K562 (cell line): ENCODE results near the gene YJEFN3. TPM values are rescaled to one million over a fixed set of nuclear protein-coding genes. Genes with fewer than 3 reads are reported as not detected.

Source experiments
- ASH1L ChIP-seq: fragments of 450-650 bp; IDR thresholded peaks from 2 replicates; pipeline ENCODE4 v1.6.1; 2018; ENCODE audit warnings: borderline replicate concordance, mild to moderate bottlenecking, low read depth; ENCODE audit not compliant: partially characterized antibody
- C11orf30 ChIP-seq: fragments of 450-650 bp; IDR thresholded peaks from 2 replicates; pipeline ENCODE4 v1.6.1; 2016; ENCODE audit warnings: low read depth, mild to moderate bottlenecking
- CBX3 ChIP-seq, 2 experiments: IDR thresholded peaks; 1 replicate in 1 of 2; 2 replicates in 1 of 2; pipeline ENCODE4 v1.6.1; 2012; ENCODE audit warnings: inconsistent platforms in 2 of 2, low read length in 2 of 2, borderline replicate concordance in 1 of 2, control low read depth in 1 of 2
- CHD1 ChIP-seq: fragments of 200-600 bp; sonication (generic); IDR thresholded peaks from one replicate; pipeline ENCODE4 v1.6.1; 2012; ENCODE audit warnings: mild to moderate bottlenecking, moderate library complexity, low read length, inconsistent platforms
- FOXK2 ChIP-seq, 2 experiments: fragments of 450-650 bp; IDR thresholded peaks in 1 of 2; conservative IDR thresholded peaks in 1 of 2; 2 replicates each; pipeline ENCODE4 v1.6.1; 2016; ENCODE audit warnings: low read depth in 2 of 2, mild to moderate bottlenecking in 1 of 2
- FOXP1 ChIP-seq: sonication (generic); formaldehyde crosslinking; IDR thresholded peaks from 2 replicates; pipeline ENCODE4 v1.8.0; 2022; ENCODE audit warnings: mild to moderate bottlenecking, missing genetic modification reagents
- GTF2F1 ChIP-seq: IDR thresholded peaks from 2 replicates; pipeline ENCODE4 v1.6.1; 2011; ENCODE audit warnings: low read depth, low read length, improper control_type of control experiment
- HBP1 ChIP-seq: fragments of 450-650 bp; formaldehyde crosslinking; IDR thresholded peaks from 2 replicates; pipeline ENCODE4 v1.4.0; 2022; ENCODE audit warnings: missing genetic modification characterization
- HCFC1 ChIP-seq: IDR thresholded peaks from 2 replicates; pipeline ENCODE4 v1.6.1; 2012; ENCODE audit warnings: low read depth, low read length, improper control_type of control experiment
- HIVEP1 ChIP-seq: fragments of 250-450 bp; sonication (Bioruptor Pico); IDR thresholded peaks from 2 replicates; pipeline ENCODE4 v1.4.0; 2020; ENCODE audit warnings: mild to moderate bottlenecking
- NFIC ChIP-seq: fragments of 450-650 bp; IDR thresholded peaks from 2 replicates; pipeline ENCODE4 v1.6.1; 2017; ENCODE audit warnings: mild to moderate bottlenecking, inconsistent platforms
- RAD51 ChIP-seq: fragments of 450-650 bp; IDR thresholded peaks from 2 replicates; pipeline ENCODE4 v1.7.1; 2016; ENCODE audit warnings: low read depth, mild to moderate bottlenecking, borderline replicate concordance
- RFX1 ChIP-seq: fragments of 450-650 bp; IDR thresholded peaks from 2 replicates; pipeline ENCODE4 v1.6.1; 2016; ENCODE audit warnings: mild to moderate bottlenecking, moderate library complexity
- SMARCA4 ChIP-seq: fragments of 450-650 bp; IDR thresholded peaks from 2 replicates; pipeline ENCODE4 v1.6.1; 2016
- SMARCC2 ChIP-seq: fragments of 450-650 bp; IDR thresholded peaks from 2 replicates; pipeline ENCODE4 v1.6.1; 2017; ENCODE audit warnings: antibody characterized with exemption, moderate library complexity, mild to moderate bottlenecking, low read depth
- SRF ChIP-seq, 2 experiments: fragments of 250-450, 450-650 bp in 1 of 2; sonication (Bioruptor Pico) in 1 of 2; sonication (generic) in 1 of 2; formaldehyde crosslinking; IDR thresholded peaks; 2 replicates each; pipeline versions ENCODE4 v1.5.0 to v1.5.1; 2020 to 2022; ENCODE audit warnings: mild to moderate bottlenecking in 1 of 2, missing genetic modification reagents in 1 of 2
- TAF7 ChIP-seq: fragments of 450-650 bp; IDR thresholded peaks from 2 replicates; pipeline ENCODE4 v1.6.1; 2016; ENCODE audit warnings: missing genetic modification characterization, missing compliant biosample characterization
- ZC3H4 ChIP-seq: sonication (generic); formaldehyde crosslinking; IDR thresholded peaks from 2 replicates; pipeline ENCODE4 v1.9.0; 2021; ENCODE audit warnings: missing genetic modification reagents, borderline replicate concordance
- ZNF354B ChIP-seq: fragments of 250-450 bp; sonication (Bioruptor Pico); IDR thresholded peaks from 2 replicates; pipeline ENCODE4 v1.4.0; 2020
- ZNF436 ChIP-seq: fragments of 250-450, 450-650 bp; sonication (Bioruptor Pico); formaldehyde crosslinking; IDR thresholded peaks from 2 replicates; pipeline ENCODE4 v1.7.0; 2020; ENCODE audit warnings: mild to moderate bottlenecking
- polyA plus RNA-seq, 8 experiments: library from polyadenylated mRNA; depleted of rRNA in 4 of 8; stranded (reverse) in 5 of 8; unstranded in 3 of 8; fragments of >200 nt; fragmentation: Nextera tagmentation in 2 of 8; fragmentation: Illumina TruSeq in 1 of 8; extraction: Ambion mirVana in 2 of 8; extraction: Trizol in 1 of 8; gene quantifications; 2 replicates each; pipeline versions ENCODE4 v1.2.1 to v1.2.3, GENCODE V29; 2011 to 2014; ENCODE audit warnings: inconsistent platforms in 1 of 8, missing spikeins in 1 of 8
- total RNA-seq, 7 experiments: library from RNA; depleted of rRNA in 6 of 7; stranded (reverse); fragments of >200 nt in 6 of 7; fragmentation: Illumina TruSeq in 2 of 7; extraction: Trizol in 2 of 7; gene quantifications; 2 replicates each; pipeline versions ENCODE4 v1.2.1 to v1.2.3, GENCODE V29; 2011 to 2021; ENCODE audit warnings: low replicate concordance in 1 of 7
- TF ChIP-seq, protein P1 (sequence below), 2 experiments: IDR thresholded peaks; 2 replicates each; pipeline ENCODE4 v1.6.1; 2012; ENCODE audit warnings: improper control_type of control experiment in 2 of 2, low read depth in 2 of 2, low read length in 2 of 2, borderline replicate concordance in 1 of 2
- TF ChIP-seq, protein P2 (sequence below): IDR thresholded peaks from 2 replicates; pipeline ENCODE4 v1.6.1; 2014; ENCODE audit warnings: antibody characterized with exemption
- TF ChIP-seq, protein P3 (sequence below): fragments of 450-650 bp; formaldehyde crosslinking; IDR thresholded peaks from 2 replicates; pipeline ENCODE4 v1.4.0; 2022; ENCODE audit warnings: missing genetic modification characterization

YJEFN3 gene
- total and polyA plus RNA-seq, 9 of the 15 experiments (the other 6 are each of a cell fraction or from before 2014, with no cell fraction given), result 0.04 to 5.8 (median 1.3) TPM; not detected in 1

DNA sequence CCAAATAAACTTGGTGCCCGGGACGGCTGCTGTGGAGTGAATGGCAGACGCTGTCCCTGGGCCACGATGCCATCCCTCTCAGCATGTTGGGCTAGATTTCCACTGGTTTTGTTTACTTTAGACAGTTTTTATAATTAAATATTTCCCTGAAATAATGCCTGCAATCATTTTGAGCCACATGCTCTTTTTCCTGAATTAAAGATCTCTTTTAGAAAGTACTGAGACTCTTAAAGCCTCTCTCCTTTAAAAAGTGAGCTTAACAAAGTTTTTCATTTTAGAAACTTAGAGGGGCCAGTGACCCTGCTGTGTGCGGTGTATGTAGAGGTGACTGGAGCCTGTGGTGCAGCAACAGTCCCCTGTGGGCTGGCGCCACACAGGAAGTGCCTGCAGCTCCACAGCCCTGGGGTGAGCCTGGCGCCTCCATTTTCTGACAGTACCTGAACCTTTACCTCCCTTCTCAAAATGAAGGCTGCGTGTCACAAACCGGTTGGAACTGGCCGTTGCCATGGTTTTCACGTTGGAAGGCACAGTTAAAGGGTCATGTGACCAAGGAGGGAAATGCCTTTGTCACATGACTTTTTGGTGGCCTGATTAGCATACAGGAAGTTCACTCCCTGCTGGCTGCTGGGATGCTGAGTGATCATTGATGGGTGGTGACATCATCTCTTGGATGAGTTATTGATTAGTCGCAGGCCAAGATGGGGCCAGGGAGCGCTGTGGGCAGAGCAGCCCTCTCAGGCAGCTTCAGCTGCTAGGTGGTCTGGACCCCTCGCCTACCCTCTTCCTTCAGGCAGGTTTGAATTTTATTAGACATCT lies 39.6 kb upstream of the YJEFN3 start (continued):
- TF ChIP-seq, protein P1, sequence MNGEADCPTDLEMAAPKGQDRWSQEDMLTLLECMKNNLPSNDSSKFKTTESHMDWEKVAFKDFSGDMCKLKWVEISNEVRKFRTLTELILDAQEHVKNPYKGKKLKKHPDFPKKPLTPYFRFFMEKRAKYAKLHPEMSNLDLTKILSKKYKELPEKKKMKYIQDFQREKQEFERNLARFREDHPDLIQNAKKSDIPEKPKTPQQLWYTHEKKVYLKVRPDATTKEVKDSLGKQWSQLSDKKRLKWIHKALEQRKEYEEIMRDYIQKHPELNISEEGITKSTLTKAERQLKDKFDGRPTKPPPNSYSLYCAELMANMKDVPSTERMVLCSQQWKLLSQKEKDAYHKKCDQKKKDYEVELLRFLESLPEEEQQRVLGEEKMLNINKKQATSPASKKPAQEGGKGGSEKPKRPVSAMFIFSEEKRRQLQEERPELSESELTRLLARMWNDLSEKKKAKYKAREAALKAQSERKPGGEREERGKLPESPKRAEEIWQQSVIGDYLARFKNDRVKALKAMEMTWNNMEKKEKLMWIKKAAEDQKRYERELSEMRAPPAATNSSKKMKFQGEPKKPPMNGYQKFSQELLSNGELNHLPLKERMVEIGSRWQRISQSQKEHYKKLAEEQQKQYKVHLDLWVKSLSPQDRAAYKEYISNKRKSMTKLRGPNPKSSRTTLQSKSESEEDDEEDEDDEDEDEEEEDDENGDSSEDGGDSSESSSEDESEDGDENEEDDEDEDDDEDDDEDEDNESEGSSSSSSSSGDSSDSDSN (IDR thresholded peaks at IDR 0.05; ENCODE audit: borderline replicate concordance in 1 of 2, low read depth in 2 of 2, low read length in 2 of 2), result no peak
- TF ChIP-seq, protein P2, sequence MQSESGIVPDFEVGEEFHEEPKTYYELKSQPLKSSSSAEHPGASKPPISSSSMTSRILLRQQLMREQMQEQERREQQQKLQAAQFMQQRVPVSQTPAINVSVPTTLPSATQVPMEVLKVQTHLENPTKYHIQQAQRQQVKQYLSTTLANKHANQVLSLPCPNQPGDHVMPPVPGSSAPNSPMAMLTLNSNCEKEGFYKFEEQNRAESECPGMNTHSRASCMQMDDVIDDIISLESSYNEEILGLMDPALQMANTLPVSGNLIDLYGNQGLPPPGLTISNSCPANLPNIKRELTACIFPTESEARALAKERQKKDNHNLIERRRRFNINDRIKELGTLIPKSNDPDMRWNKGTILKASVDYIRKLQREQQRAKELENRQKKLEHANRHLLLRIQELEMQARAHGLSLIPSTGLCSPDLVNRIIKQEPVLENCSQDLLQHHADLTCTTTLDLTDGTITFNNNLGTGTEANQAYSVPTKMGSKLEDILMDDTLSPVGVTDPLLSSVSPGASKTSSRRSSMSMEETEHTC, result peak; percentile 73
- TF ChIP-seq FOXP1 (CRISPR knock-in tag), result no peak
- TF ChIP-seq ZC3H4 (CRISPR knock-in tag), result no peak
- no peak for TF ChIP-seq ZNF436
- peak; percentile 58 for TF ChIP-seq HCFC1
- no peak for TF ChIP-seq ASH1L
- TF ChIP-seq CBX3 (IDR thresholded peaks at IDR 0.05; ENCODE audit: borderline replicate concordance in 1 of 2, low read length in 2 of 2), result no peak; a peak in 2 of 3 replicates
- TF ChIP-seq SMARCA4, result no peak
- TF ChIP-seq HBP1, result no peak
- peak in 1 of 2 experiments; percentile 36; a peak in 1 of 4 replicates for TF ChIP-seq SRF (CRISPR knock-in tag; IDR thresholded peaks at IDR 0.05)
- TF ChIP-seq SMARCC2, result no peak
- peak; percentile 69 for TF ChIP-seq C11orf30
- peak; percentile 38 to 78; a peak in 2 of 4 replicates for TF ChIP-seq FOXK2 (conservative IDR thresholded peaks at IDR 0.05 in 1 of 2, IDR thresholded peaks at IDR 0.05 in 1 of 2; ENCODE audit: low read depth in 2 of 2)
- no peak for TF ChIP-seq ZNF354B (CRISPR knock-in tag)
- TF ChIP-seq RAD51, result peak; percentile 99
- peak; percentile 60; the same call in 1 of the 2 replicates for TF ChIP-seq HIVEP1 (CRISPR knock-in tag)
- TF ChIP-seq TAF7 (tag), result peak; percentile 64; the same call in 1 of the 2 replicates
- TF ChIP-seq, protein P3, sequence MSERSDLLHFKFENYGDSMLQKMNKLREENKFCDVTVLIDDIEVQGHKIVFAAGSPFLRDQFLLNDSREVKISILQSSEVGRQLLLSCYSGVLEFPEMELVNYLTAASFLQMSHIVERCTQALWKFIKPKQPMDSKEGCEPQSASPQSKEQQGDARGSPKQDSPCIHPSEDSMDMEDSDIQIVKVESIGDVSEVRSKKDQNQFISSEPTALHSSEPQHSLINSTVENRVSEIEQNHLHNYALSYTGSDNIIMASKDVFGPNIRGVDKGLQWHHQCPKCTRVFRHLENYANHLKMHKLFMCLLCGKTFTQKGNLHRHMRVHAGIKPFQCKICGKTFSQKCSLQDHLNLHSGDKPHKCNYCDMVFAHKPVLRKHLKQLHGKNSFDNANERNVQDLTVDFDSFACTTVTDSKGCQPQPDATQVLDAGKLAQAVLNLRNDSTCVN (CRISPR knock-in tag), result no peak
- TF ChIP-seq NFIC, result no peak; the same call in 1 of the 2 replicates
- peak; percentile 95 for TF ChIP-seq RFX1
- TF ChIP-seq GTF2F1, result no peak
- no peak for TF ChIP-seq CHD1
